GM06990 (cell line): Measurements from ENCODE around the gene FAM13C.

Source experiments
- DNase-seq: peaks from one replicate; pipeline ENCODE4 v3.0.0-alpha.2; 2011; ENCODE audit not compliant: insufficient read length; ENCODE audit errors: extremely low read depth
- H3K27me3 ChIP-seq: replicated peaks from 2 replicates; pipeline ENCODE4 v1.6.0; 2011; ENCODE audit warnings: low read length; ENCODE audit not compliant: control insufficient read depth, insufficient read depth
- H3K36me3 ChIP-seq: 2 replicates; pipeline ENCODE4 v1.5.1; 2011; ENCODE audit warnings: low read length; ENCODE audit not compliant: control insufficient read depth, insufficient read depth
- H3K4me3 ChIP-seq: replicated peaks from 2 replicates; pipeline ENCODE4 v1.5.1; 2011; ENCODE audit warnings: low read depth, mild to moderate bottlenecking, control low read depth, low read length
- CTCF ChIP-seq: IDR thresholded peaks from 2 replicates; pipeline ENCODE4 v1.5.1; 2011; ENCODE audit warnings: low read length, control low read depth, mild to moderate bottlenecking, inconsistent platforms; ENCODE audit not compliant: insufficient read depth, poor library complexity, severe bottlenecking

The FAM13C gene

GRCh38 chr10:59270492-59270891, 91.9 kb downstream of the FAM13C start:
- H3K27me3 ChIP-seq, result no peaks in the 10 kb centered on the region
- DNase-seq, result no peak

GRCh38 chr10:59269651-59270050, 92.7 kb downstream of the FAM13C start:
- Histone ChIP-seq H3K4me3 (no peak overlapping the region), H3K27me3 (no peaks in the 10 kb centered on the region), H3K36me3 (no peaks in the 10 kb centered on the region)
- no peak for TF ChIP-seq CTCF
- DNase-seq, result no peak

More at GRCh38 chr10:59270492-59270891, 91.9 kb downstream of the FAM13C start:
- Histone ChIP-seq H3K36me3 (no peaks in the 10 kb centered on the region), H3K4me3 (no peak overlapping the region)
- no peak for TF ChIP-seq CTCF

GRCh38 chr10:59268460-59268859, 93.9 kb downstream of the FAM13C start:
- Histone ChIP-seq H3K36me3 (no peaks in the 10 kb centered on the region), H3K4me3 (no peak overlapping the region), H3K27me3 (no peaks in the 10 kb centered on the region)
- DNase-seq, result no peak
- TF ChIP-seq CTCF, result no peak

- no peak for DNase-seq
- no peaks in the 10 kb centered on the region for H3K27me3 ChIP-seq
- TF ChIP-seq CTCF, result no peak
Measured at GRCh38 chr10:59266321-59266720, 96.0 kb downstream of the FAM13C start.

GRCh38 chr10:59265141-59265540, 97.2 kb downstream of the FAM13C start:
- Histone ChIP-seq H3K36me3 (no peaks in the 10 kb centered on the region), H3K27me3 (no peaks in the 10 kb centered on the region), H3K4me3 (no peak overlapping the region)
- no peak for TF ChIP-seq CTCF
- DNase-seq, result no peak

More at GRCh38 chr10:59266321-59266720, 96.0 kb downstream of the FAM13C start:
- Histone ChIP-seq H3K4me3 (no peak overlapping the region), H3K36me3 (no peaks in the 10 kb centered on the region)

DNA sequence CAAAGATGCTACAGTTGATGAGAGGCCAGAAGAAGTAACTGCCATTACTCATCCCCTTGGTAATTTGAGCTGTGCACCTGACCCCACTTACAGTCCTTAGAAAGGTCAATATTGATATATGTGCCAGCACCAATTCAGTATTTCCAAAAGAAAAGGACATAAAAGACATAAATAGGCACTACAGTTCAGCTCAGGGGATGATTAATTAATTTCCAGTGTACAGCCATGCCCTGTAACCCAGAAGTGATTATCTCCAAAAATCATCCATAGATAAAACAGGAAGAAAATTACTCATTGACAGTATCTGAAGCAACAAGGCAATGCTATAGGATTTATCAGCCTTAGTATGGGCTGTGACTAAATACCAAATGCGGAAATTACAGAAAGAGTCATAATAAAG, 103.5 kb downstream of the FAM13C start:
- Histone ChIP-seq H3K4me3 (no peak overlapping the region), H3K36me3 (no peaks in the 10 kb centered on the region), H3K27me3 (no peaks in the 10 kb centered on the region)
- no peak for DNase-seq
- no peak for TF ChIP-seq CTCF
